ENCODE data around the gene MYOCOS.

DNA sequence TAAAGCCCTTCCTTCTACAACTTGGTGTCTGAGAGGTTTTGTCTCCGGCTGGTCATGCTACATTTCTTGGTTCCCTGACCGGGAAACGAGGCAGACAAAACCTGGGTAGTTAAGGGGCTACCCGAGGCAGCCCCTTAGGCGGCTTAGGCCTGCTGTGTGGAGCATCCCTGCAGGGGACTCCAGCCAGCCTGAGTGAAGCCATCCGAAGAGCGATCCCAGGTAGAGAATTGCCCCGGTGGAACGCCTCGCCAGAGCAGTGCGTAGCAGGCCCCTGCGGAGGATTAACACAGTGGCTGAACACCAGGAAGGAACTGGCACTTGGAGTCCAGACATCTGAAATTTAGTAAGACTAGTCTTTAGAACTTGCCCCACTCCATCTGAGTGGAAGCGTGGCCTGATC lies 21.2 kb upstream of the MYOCOS start:
- TF ChIP-seq POLR2A (IDR thresholded peaks at IDR 0.05), result no peak
- no peak for TF ChIP-seq POLR2AphosphoS5 (IDR thresholded peaks at IDR 0.05; ENCODE audit: insufficient read depth in 1 of 2, low read depth in 1 of 2)

All from vagina (tissue), 2 donors.